ENCODE results near the gene HBA2.
"Not testable (repeated sequence)": the region's sequence is repeated elsewhere in the genome, so short reads cannot be mapped to it uniquely, and the experiment has no call there.

Gene HBA2

GRCh38 chr16:155031-155398, 17.7 kb upstream of the HBA2 start:
- no peak for DNase-seq (ENCODE audit: low spot score)

- no peak for DNase-seq (ENCODE audit: low spot score)
Measured at GRCh38 chr16:159136-159849, 13.4 kb upstream of the HBA2 start.

GRCh38 chr16:160242-160641, 12.4 kb upstream of the HBA2 start:
- not testable (repeated sequence) for DNase-seq (ENCODE audit: low spot score)

- no peak for DNase-seq (ENCODE audit: low spot score)
Measured at GRCh38 chr16:160691-161190, 11.9 kb upstream of the HBA2 start.

GRCh38 chr16:162271-162991, 10.2 kb upstream of the HBA2 start:
- no peak for DNase-seq (ENCODE audit: low spot score)

- not testable (repeated sequence) for DNase-seq (ENCODE audit: low spot score)
Measured at GRCh38 chr16:163139-163538, 9.5 kb upstream of the HBA2 start.

- DNase-seq (ENCODE audit: low spot score), result not testable (repeated sequence)
Measured at GRCh38 chr16:163696-164095, 9.0 kb upstream of the HBA2 start.

GRCh38 chr16:164134-164823, 8.4 kb upstream of the HBA2 start:
- not testable (repeated sequence) for DNase-seq (ENCODE audit: low spot score)

GRCh38 chr16:164827-165538, 7.7 kb upstream of the HBA2 start:
- DNase-seq (ENCODE audit: low spot score), result no peak

- no peak for DNase-seq (ENCODE audit: low spot score)
Measured at GRCh38 chr16:165539-166374, 6.9 kb upstream of the HBA2 start, which contains the start of gene HBM. TSS of gene HBM (plus strand) at chr16:165978. CDS start at chr16:165998, 20 bp downstream.

GRCh38 chr16:166375-167121, 6.1 kb upstream of the HBA2 start:
- DNase-seq (ENCODE audit: low spot score), result no peak

- no peak for DNase-seq (ENCODE audit: low spot score)
Measured at GRCh38 chr16:167122-167690, 5.5 kb upstream of the HBA2 start.

GRCh38 chr16:168424-168823, 4.3 kb upstream of the HBA2 start:
- no peak for DNase-seq (ENCODE audit: low spot score)

- DNase-seq (ENCODE audit: low spot score), result no peak
Measured at GRCh38 chr16:169014-169413, 3.7 kb upstream of the HBA2 start.

GRCh38 chr16:170088-170507, 2.6 kb upstream of the HBA2 start:
- not testable (repeated sequence) for DNase-seq (ENCODE audit: low spot score)

GRCh38 chr16:170788-171187, 1.9 kb upstream of the HBA2 start:
- DNase-seq (ENCODE audit: low spot score), result no peak

GRCh38 chr16:173211-173854, 657 bp downstream of the HBA2 start:
- DNase-seq (ENCODE audit: low spot score), result not testable (repeated sequence)

GRCh38 chr16:173928-174769, 1.5 kb downstream of the HBA2 start:
- not testable (repeated sequence) for DNase-seq (ENCODE audit: low spot score)

Measured in Ammon's horn (tissue), 1 donor.